KMS-11 (cell line): ENCODE data around the gene CISTR.

ENCODE experiments used
- H2AFZ ChIP-seq: fragments of 200-600 bp; sonication (generic); 2 replicates; pipeline ENCODE4 v1.6.1; 2016; ENCODE audit warnings: antibody characterized with exemption, mixed run types, low read depth
- H3K27ac ChIP-seq: fragments of 200-600 bp; sonication (generic); 2 replicates; pipeline ENCODE4 v1.6.1; 2016; ENCODE audit warnings: mild to moderate bottlenecking, mixed run types
- H3K27me3 ChIP-seq: fragments of 200-600 bp; sonication (generic); 2 replicates; pipeline ENCODE4 v1.6.1; 2017; ENCODE audit warnings: mild to moderate bottlenecking, low read depth, mixed run types, moderate library complexity; ENCODE audit not compliant: insufficient read depth
- H3K36me3 ChIP-seq: fragments of 200-600 bp; sonication (generic); 2 replicates; pipeline ENCODE4 v1.6.1; 2017; ENCODE audit warnings: mild to moderate bottlenecking, mixed run types; ENCODE audit not compliant: insufficient read depth
- H3K4me1 ChIP-seq: fragments of 200-600 bp; sonication (generic); 2 replicates; pipeline ENCODE4 v1.6.1; 2016; ENCODE audit warnings: mild to moderate bottlenecking, low read depth, mixed run types; ENCODE audit not compliant: poor library complexity, severe bottlenecking
- H3K4me2 ChIP-seq: fragments of 200-600 bp; sonication (generic); 2 replicates; pipeline ENCODE4 v1.7.0; 2016; ENCODE audit warnings: mild to moderate bottlenecking, mixed run types
- H3K4me3 ChIP-seq: fragments of 200-600 bp; sonication (generic); IDR thresholded peaks from 2 replicates; pipeline ENCODE4 v1.6.1; 2017; ENCODE audit warnings: low read depth, low read length, mixed read lengths; ENCODE audit not compliant: insufficient read depth
- H3K79me2 ChIP-seq: fragments of 200-600 bp; sonication (generic); 2 replicates; pipeline ENCODE4 v1.6.1; 2016; ENCODE audit warnings: low read depth, mixed run types; ENCODE audit not compliant: insufficient read depth
- H3K9ac ChIP-seq: fragments of 200-600 bp; sonication (generic); 2 replicates; pipeline ENCODE4 v1.6.1; 2016; ENCODE audit warnings: mild to moderate bottlenecking, mixed run types
- H4K20me1 ChIP-seq: fragments of 200-600 bp; sonication (generic); 2 replicates; pipeline ENCODE4 v1.6.1; 2016; ENCODE audit warnings: mild to moderate bottlenecking, mixed run types; ENCODE audit not compliant: insufficient read depth
- CTCF ChIP-seq: fragments of 200-600 bp; sonication (generic); conservative IDR thresholded peaks from 2 replicates; pipeline ENCODE4 v1.6.1; 2017; ENCODE audit warnings: low read depth, mild to moderate bottlenecking, antibody characterized with exemption, low read length, moderate library complexity, mixed read lengths

CISTR gene

GRCh38 chr12:53757101-53757770, 5.5 kb upstream of the CISTR start:
- H3K4me1 ChIP-seq, result peaks cover 11% of the 10 kb centered on the region
- no peak overlapping the region; the same call in 1 of the 2 replicates for H3K9ac ChIP-seq
- peaks cover 76% of the 10 kb centered on the region for H3K27me3 ChIP-seq
- no peaks in the 10 kb centered on the region for H3K36me3 ChIP-seq
- H3K4me3 ChIP-seq, result no peak overlapping the region
- no peak overlapping the region for H3K27ac ChIP-seq
- no peaks in the 10 kb centered on the region for H4K20me1 ChIP-seq
- H3K4me2 ChIP-seq, result peak overlapping the region; percentile 46
- H2AFZ ChIP-seq, result peak overlapping the region; percentile 84
- TF ChIP-seq CTCF, result peak; percentile 100
- H3K79me2 ChIP-seq, result no peaks in the 10 kb centered on the region

DNA sequence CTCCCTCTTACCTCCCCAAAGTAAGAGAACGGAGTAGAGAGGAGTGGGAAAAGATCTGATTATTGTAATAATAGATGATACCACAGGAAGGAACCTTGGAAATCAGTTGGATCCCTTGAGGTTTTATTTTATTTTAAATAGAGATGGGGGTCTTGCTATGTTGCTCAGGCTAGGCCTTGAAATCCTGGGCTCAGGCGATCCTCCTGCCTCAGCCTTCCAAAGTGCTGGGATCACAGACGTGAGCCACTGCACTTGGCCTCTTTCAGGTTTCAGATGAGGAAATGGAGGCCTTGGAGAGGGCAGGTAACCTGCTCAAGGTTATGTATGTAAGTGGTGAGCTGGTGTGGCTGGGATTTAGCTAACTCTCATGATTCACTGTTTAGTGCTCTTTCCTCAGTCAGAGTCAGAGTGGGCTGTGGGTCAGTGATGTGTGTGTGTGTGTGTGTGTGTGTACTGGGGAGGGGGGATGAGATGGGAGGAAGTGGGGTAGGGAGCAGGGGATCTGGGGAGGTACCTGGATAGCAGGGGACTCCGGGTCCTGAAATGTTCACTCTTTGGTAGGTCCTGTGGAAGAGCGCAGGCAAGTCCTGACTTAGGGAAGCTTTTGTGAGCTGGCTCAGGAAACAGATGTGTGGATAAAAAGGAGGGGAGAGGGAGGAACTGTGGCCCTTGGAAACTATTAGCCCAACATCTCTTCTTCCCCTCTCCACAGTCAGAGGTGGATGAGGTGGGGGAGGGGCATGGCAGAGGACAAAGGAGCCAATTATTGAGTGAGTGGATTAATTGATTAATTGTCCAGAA, 4.7 kb upstream of the CISTR start:
- no peaks in the 10 kb centered on the region for H3K36me3 ChIP-seq
- TF ChIP-seq CTCF, result no peak
- H3K9ac ChIP-seq, result no peak overlapping the region; the same call in 1 of the 2 replicates
- H3K27me3 ChIP-seq, result peaks cover 75% of the 10 kb centered on the region
- no peaks in the 10 kb centered on the region for H4K20me1 ChIP-seq
- H3K4me1 ChIP-seq, result peaks cover 11% of the 10 kb centered on the region
- no peak overlapping the region for H3K4me3 ChIP-seq
- H2AFZ ChIP-seq, result peak overlapping the region; percentile 84
- peak overlapping the region; percentile 46 for H3K4me2 ChIP-seq
- H3K79me2 ChIP-seq, result no peaks in the 10 kb centered on the region
- no peak overlapping the region for H3K27ac ChIP-seq

DNA sequence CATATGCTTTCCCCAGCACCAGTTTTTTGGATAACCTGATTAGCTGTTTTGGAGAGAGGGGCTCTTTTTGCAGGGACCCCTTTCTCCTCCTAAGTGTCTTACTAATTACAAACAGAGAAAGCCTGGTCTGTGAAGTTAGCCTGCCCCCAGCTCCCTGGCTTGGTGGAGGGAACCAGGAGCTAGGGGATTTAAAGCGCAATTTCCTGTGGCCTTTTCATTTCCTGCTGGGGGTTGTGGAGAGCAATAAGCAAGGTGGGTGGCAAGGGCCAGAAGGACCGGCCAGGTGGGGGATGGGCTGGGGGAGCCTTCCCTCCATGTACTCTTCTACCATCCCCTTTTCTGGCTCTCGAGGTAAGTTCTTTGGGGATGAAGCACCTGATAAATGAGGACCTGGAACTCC, 4.1 kb upstream of the CISTR start:
- Histone ChIP-seq H3K79me2 (no peaks in the 10 kb centered on the region), H3K9ac (no peak overlapping the region), H3K4me2 (no peak overlapping the region), H3K36me3 (no peaks in the 10 kb centered on the region), H3K4me3 (no peak overlapping the region), H2AFZ (no peak overlapping the region), H3K27me3 (peaks cover 76% of the 10 kb centered on the region), H4K20me1 (no peaks in the 10 kb centered on the region), H3K4me1 (peaks cover 11% of the 10 kb centered on the region), H3K27ac (no peak overlapping the region)
- peak; percentile 6; the same call in 1 of the 2 replicates for TF ChIP-seq CTCF

DNA sequence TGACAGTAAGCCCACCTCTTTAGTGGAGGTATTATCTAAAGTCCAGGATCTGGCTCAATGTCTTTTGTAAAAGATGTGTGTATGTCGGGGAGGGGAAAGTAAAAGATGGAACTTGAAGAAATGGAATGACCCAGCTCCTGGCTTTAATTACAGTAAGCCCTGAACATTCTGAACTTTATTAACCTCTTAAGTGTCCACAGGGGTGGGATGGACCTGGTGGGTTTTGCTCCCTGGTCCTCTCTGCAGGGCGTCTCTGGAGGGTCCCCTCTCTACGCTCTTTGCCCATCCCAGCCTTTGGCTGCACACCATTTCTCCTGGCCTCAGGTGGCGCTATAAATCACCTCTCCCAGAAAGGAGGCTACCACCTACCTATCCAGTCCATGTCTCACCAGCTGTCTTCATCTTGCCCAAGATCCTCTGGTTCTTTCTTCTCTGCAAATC, 3.7 kb upstream of the CISTR start:
- peak; percentile 44; the same call in 1 of the 2 replicates for TF ChIP-seq CTCF
- Histone ChIP-seq H3K79me2 (no peaks in the 10 kb centered on the region), H4K20me1 (no peaks in the 10 kb centered on the region), H3K4me1 (peaks cover 11% of the 10 kb centered on the region), H3K4me2 (no peak overlapping the region), H3K27me3 (peaks cover 80% of the 10 kb centered on the region), H3K27ac (no peak overlapping the region), H3K9ac (no peak overlapping the region), H3K4me3 (no peak overlapping the region), H2AFZ (no peak overlapping the region), H3K36me3 (no peaks in the 10 kb centered on the region)
